B cell (primary cell): ENCODE data around the gene GIT1. TPM values are rescaled to one million over a fixed set of nuclear protein-coding genes. Genes with fewer than 3 reads are reported as not detected.

Experiments
- ATAC-seq: fragments of 200-7000 bp; cut with Tn5 transposase; one replicate; pipeline ENCODE4 v1.10.0; 2021; ENCODE audit warnings: low read depth, mild to moderate bottlenecking, moderate number of reproducible peaks, moderate library complexity
- CTCF ChIA-PET: fragments of 350-600 bp; sonication (Branson Sonifier 250); formaldehyde crosslinking; loops from one replicate; lab custom pipeline; 2021; ENCODE audit warnings: antibody characterized with exemption, inconsistent platforms; lab: Charles Lee
- POLR2A ChIA-PET: fragments of 350-600 bp; sonication (Branson Sonifier 250); formaldehyde crosslinking; loops from one replicate; lab custom pipeline; 2021; ENCODE audit warnings: antibody characterized with exemption; lab: Charles Lee
- DNase-seq: peaks from one replicate; pipeline ENCODE4 v3.0.0; 2013
- H2AFZ ChIP-seq: 2 replicates; pipeline ENCODE4 v1.6.1; 2012; ENCODE audit warnings: mild to moderate bottlenecking, low read depth, low read length; ENCODE audit not compliant: insufficient read depth, poor library complexity, severe bottlenecking
- H3K27ac ChIP-seq, 2 donors: 1 replicate in 1 of 2; 2 replicates in 1 of 2; pipeline ENCODE4 v1.5.1; 2012 to 2013; ENCODE audit warnings: low read length in 2 of 2, mild to moderate bottlenecking in 2 of 2, moderate library complexity in 1 of 2
- H3K27me3 ChIP-seq, 4 experiments: fragments of 200-600 bp in 1 of 4; sonication (generic) in 1 of 4; replicated peaks in 1 of 4; 1 replicate in 2 of 4; 2 replicates in 2 of 4; pipeline versions ENCODE4 v1.6.1 to v1.7.0; 2013 to 2016; ENCODE audit warnings: low read length in 3 of 4, mild to moderate bottlenecking in 2 of 4, mixed read lengths in 1 of 4, moderate library complexity in 1 of 4; ENCODE audit not compliant: insufficient read depth in 4 of 4, control insufficient read depth in 3 of 4; ENCODE audit errors: control extremely low read depth in 1 of 4
- H3K36me3 ChIP-seq, 2 experiments: replicated peaks in 1 of 2; 1 replicate in 1 of 2; 2 replicates in 1 of 2; pipeline versions ENCODE4 v1.6.1 to v1.7.1; 2013; ENCODE audit warnings: low read length in 1 of 2; ENCODE audit not compliant: insufficient read depth in 2 of 2, control insufficient read depth in 1 of 2; ENCODE audit errors: control extremely low read depth in 1 of 2, extremely low read depth in 1 of 2
- H3K4me1 ChIP-seq, 2 donors: fragments of 200-600 bp in 1 of 2; sonication (generic) in 1 of 2; 1 replicate in 1 of 2; 2 replicates in 1 of 2; pipeline versions ENCODE4 v1.5.1 to v1.6.1; 2013 to 2017; ENCODE audit warnings: low read length in 2 of 2; ENCODE audit not compliant: control insufficient read depth in 2 of 2, insufficient read depth in 2 of 2
- H3K4me2 ChIP-seq: replicated peaks from 2 replicates; pipeline ENCODE3; 2012; ENCODE audit warnings: mild to moderate bottlenecking, low read depth, low read length; ENCODE audit not compliant: poor library complexity, severe bottlenecking
- H3K4me3 ChIP-seq, 5 experiments: fragments of 200-600 bp in 1 of 5; sonication (generic) in 1 of 5; 1 replicate in 3 of 5; 2 replicates in 2 of 5; pipeline versions ENCODE4 v1.5.1 to v1.7.0; 2011 to 2016; ENCODE audit warnings: low read length in 4 of 5, mild to moderate bottlenecking in 4 of 5, low read depth in 2 of 5, control low read depth in 1 of 5, moderate library complexity in 1 of 5; ENCODE audit not compliant: insufficient read depth in 1 of 5; ENCODE audit errors: control extremely low read depth in 1 of 5, extremely low read depth in 1 of 5
- H3K79me2 ChIP-seq: fragments of 200-600 bp; sonication (generic); one replicate; pipeline ENCODE4 v1.6.0; 2016; ENCODE audit warnings: low read length; ENCODE audit not compliant: control insufficient read depth, insufficient read depth
- H3K9ac ChIP-seq: fragments of 200-600 bp; sonication (generic); 2 replicates; pipeline ENCODE4 v1.6.1; 2017; ENCODE audit warnings: mild to moderate bottlenecking, low read length, moderate library complexity
- H3K9me3 ChIP-seq, 3 donors: one replicate each; pipeline versions ENCODE4 v1.6.1 to v1.7.1; 2013; ENCODE audit warnings: low read length in 2 of 3; ENCODE audit not compliant: control insufficient read depth in 2 of 3, insufficient read depth in 1 of 3; ENCODE audit errors: control extremely low read depth in 1 of 3
- H4K20me1 ChIP-seq: 2 replicates; pipeline ENCODE4 v1.6.0; 2012; ENCODE audit warnings: mild to moderate bottlenecking, low read length; ENCODE audit not compliant: insufficient read depth, control insufficient read depth, poor library complexity, severe bottlenecking
- H3K27ac Mint-ChIP-seq: one replicate; pipeline ENCODE4 v1.8.0; 2021; ENCODE audit warnings: mixed read lengths
- H3K27me3 Mint-ChIP-seq: one replicate; pipeline ENCODE4 v1.8.0; 2021; ENCODE audit warnings: mixed read lengths
- H3K4me1 Mint-ChIP-seq: one replicate; pipeline ENCODE4 v1.8.0; 2021; ENCODE audit warnings: mixed read lengths
- H3K4me3 Mint-ChIP-seq: one replicate; pipeline ENCODE4 v1.8.0; 2021; ENCODE audit warnings: mixed read lengths
- H3K9me3 Mint-ChIP-seq: one replicate; pipeline ENCODE4 v1.8.0; 2022; ENCODE audit warnings: mixed read lengths; ENCODE audit not compliant: insufficient read depth
- CTCF ChIP-seq: fragments of 200-600 bp; IDR thresholded peaks from one replicate; pipeline ENCODE4 v1.8.0; 2022; ENCODE audit warnings: antibody characterized with exemption, mild to moderate bottlenecking
- EZH2 ChIP-seq: IDR thresholded peaks from 2 replicates; pipeline ENCODE4 v1.6.1; 2012; ENCODE audit warnings: borderline replicate concordance, low read depth, mild to moderate bottlenecking, moderate library complexity, low read length; ENCODE audit not compliant: insufficient read depth, poor library complexity, severe bottlenecking
- WGBS: methylation state at CpG from one replicate; pipeline ENCODE4 v1.1.5; 2013; ENCODE audit warnings: missing lambda C conversion rate; ENCODE audit not compliant: insufficient coverage; 5-methylcytosine and 5-hydroxymethylcytosine counted together
- intact Hi-C: fragments of 100-400 bp; cut with micrococcal nuclease; formaldehyde crosslinking; loops from one replicate; pipeline ENCODE4 v1.10.0; 2022
- polyA plus RNA-seq: library from polyadenylated mRNA; depleted of rRNA; stranded (reverse); fragments of >200 nt; gene quantifications from 2 replicates; pipeline ENCODE4 v1.2.3, GENCODE V29; 2012
- total RNA-seq, 2 donors: library from RNA; stranded (reverse); fragments of 120-200 nt in 1 of 2; gene quantifications; 1 replicate in 1 of 2; 2 replicates in 1 of 2; pipeline versions ENCODE4 v1.2.3 to v1.2.4, GENCODE V29; 2013 to 2022

Gene GIT1
- total and polyA plus RNA-seq, 2 donors (not counting 1 experiment from before 2014, with no cell fraction given) = 49.3 to 61.9 TPM

- Histone ChIP-seq H3K9ac (no peak overlapping the region), H3K27ac (no peak overlapping the region), H3K4me1 (no peaks in the 10 kb centered on the region), H3K9me3 (no peaks in the 10 kb centered on the region), H3K27me3 (no peaks in the 10 kb centered on the region), H2AFZ (no peak overlapping the region), H3K36me3 (peaks cover 3 to 19% of the 10 kb centered on the region in 2 experiments), H3K4me2 (no peak overlapping the region), H4K20me1 (no peaks in the 10 kb centered on the region), H3K79me2 (no peaks in the 10 kb centered on the region), H3K4me3 (no peak overlapping the region)
- DNase-seq = no peak
- Mint-ChIP-seq H3K4me3 (no peak overlapping the region), H3K27ac (no peak overlapping the region), H3K9me3 (no peaks in the 10 kb centered on the region), H3K4me1 (no peaks in the 10 kb centered on the region), H3K27me3 (no peaks in the 10 kb centered on the region)
- intact Hi-C loops = no loop called here
- no peak for TF ChIP-seq EZH2
- no peak for TF ChIP-seq CTCF
- no CpG with 5 or more reads among the region's 1 CpG for WGBS
- ATAC-seq = no peak
- ChIA-PET POLR2A (no interaction called here), CTCF (interaction anchor here (1.1 to 2.4 kb wide), 2 partner anchors 8 to 10 kb away, joined by 3 to 8 read pairs; no protein-coding TSS in a partner anchor)
Measured at GRCh38 chr17:29546830-29547229, 42.6 kb downstream of the GIT1 start.

- WGBS = no CpG with 5 or more reads among the region's 1 CpG
- H3K27me3 Mint-ChIP-seq = no peaks in the 10 kb centered on the region
- POLR2A ChIA-PET = no interaction called here
Measured at GRCh38 chr17:29546085-29546484, 43.4 kb downstream of the GIT1 start.

More at GRCh38 chr17:29546085-29546484, 43.4 kb downstream of the GIT1 start:
- no peak overlapping the region for H3K27ac Mint-ChIP-seq
- Histone ChIP-seq H3K4me2 (no peak overlapping the region), H3K4me3 (no peak overlapping the region), H3K4me1 (no peaks in the 10 kb centered on the region), H3K27me3 (no peaks in the 10 kb centered on the region), H3K9me3 (no peaks in the 10 kb centered on the region), H4K20me1 (no peaks in the 10 kb centered on the region), H3K36me3 (peaks cover 3 to 19% of the 10 kb centered on the region in 2 experiments), H3K27ac (no peak overlapping the region), H2AFZ (no peak overlapping the region), H3K79me2 (no peaks in the 10 kb centered on the region), H3K9ac (no peak overlapping the region)
- DNase-seq (no peak), ATAC-seq (no peak)
- CTCF ChIA-PET = interaction anchor here (0.7 to 2.4 kb wide), 5 partner anchors 9 to 262 kb away, joined by 3 to 8 read pairs (median 5); no protein-coding TSS in a partner anchor
- TF ChIP-seq CTCF = no peak
- no peak for TF ChIP-seq EZH2
- no peak overlapping the region for H3K4me3 Mint-ChIP-seq
- intact Hi-C loops = no loop called here
- H3K9me3 Mint-ChIP-seq = no peaks in the 10 kb centered on the region
- no peaks in the 10 kb centered on the region for H3K4me1 Mint-ChIP-seq
